Skeletal muscle cell (primary cell): ENCODE data around the gene CHRM4.

Experiments
- DNase-seq: peaks from one replicate; pipeline ENCODE4 v3.0.0-alpha.2; 2010; ENCODE audit warnings: low read depth
- H3K4me3 ChIP-seq: 2 replicates; pipeline ENCODE4 v1.5.1; 2011; ENCODE audit warnings: low read depth, mild to moderate bottlenecking, control low read depth, low read length, moderate library complexity

CHRM4 gene

GRCh38 chr11:46336563-46337180 is 54.9 kb downstream of the CHRM4 start:
- H3K4me3 ChIP-seq, result no peak overlapping the region
- DNase-seq, result no peak

GRCh38 chr11:46335890-46336562 is 55.5 kb downstream of the CHRM4 start:
- no peak overlapping the region for H3K4me3 ChIP-seq

GRCh38 chr11:46335271-46335670 is 56.3 kb downstream of the CHRM4 start:
- DNase-seq, result no peak
- H3K4me3 ChIP-seq, result no peak overlapping the region

More at GRCh38 chr11:46335890-46336562, 55.5 kb downstream of the CHRM4 start:
- no peak for DNase-seq

DNA sequence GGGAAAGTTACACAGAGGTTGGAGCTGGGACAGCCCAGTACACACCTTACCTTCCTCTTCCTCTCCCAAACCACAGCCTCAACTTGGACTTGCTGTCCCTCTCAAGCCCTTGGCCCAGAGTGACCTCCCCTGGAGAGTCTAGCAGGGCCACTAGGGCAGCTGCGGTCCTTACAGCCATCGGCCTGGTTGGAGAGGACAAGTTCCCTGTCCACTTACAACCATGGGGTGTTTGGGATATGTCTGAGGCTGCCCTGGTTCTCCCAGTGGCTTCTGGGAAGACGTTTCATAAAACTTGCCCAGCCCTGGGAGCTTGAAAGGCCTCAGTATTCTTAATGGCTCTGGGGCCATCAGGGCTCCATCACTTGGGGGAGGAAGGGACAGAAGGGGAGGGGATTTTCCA is 57.4 kb downstream of the CHRM4 start:
- DNase-seq, result no peak
- no peak overlapping the region for H3K4me3 ChIP-seq
